Measurements from ENCODE around the gene SLC44A1.

SLC44A1 gene

GRCh38 chr9:105431424-105432246 lies 187.2 kb downstream of the SLC44A1 start:
- DNase-seq (ENCODE audit: low read depth in 2 of 2), result no peak

DNA sequence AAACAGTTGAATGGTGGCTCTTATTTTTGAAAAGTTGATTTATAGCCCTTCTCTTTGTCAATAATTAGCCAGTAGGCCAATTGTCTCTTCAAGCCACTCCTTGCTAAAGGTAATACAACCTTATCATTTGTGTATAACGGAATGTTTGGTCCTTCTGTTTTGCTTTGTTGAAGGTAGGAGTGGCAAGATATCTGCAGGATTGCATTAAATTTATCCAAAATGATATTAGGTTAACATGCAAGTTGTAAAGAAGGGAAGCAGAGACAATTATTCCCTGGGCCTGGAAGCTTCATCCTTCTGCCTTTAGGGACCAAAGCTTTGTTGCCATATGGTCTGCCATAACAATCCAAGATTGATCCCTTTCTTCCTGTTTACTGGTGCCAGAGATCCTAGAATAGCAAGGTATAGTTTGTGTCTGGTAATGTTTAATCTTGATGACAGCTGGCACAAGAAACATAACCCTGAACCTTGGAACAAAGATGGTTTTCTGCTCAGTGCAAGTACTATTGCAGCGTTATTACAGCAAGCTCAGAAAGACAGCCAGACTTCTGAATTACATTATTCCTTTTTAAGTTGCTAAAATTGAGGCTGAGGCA lies 187.9 kb downstream of the SLC44A1 start:
- DNase-seq (ENCODE audit: low read depth in 2 of 2), result no peak

DNA sequence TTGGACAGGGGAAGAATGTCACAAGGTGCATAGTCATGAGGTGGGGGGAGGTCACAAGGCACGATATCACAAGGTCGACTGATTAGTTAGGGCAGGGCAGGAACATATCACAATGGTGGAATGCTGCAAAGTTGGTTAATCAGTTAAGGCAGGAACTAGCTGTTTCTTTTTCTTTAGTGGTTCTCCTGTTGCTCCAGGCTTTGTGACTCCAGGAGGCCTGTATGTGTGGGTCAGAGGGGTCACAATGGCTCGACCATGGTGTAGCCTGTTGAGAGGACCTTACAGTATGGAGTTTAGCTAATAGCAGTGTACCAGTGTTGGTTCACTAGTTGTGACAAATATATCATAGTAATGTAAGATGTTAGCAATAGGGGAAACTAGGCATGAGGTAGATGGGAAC lies 191.0 kb downstream of the SLC44A1 start:
- DNase-seq (ENCODE audit: low read depth in 2 of 2), result no peak

DNA sequence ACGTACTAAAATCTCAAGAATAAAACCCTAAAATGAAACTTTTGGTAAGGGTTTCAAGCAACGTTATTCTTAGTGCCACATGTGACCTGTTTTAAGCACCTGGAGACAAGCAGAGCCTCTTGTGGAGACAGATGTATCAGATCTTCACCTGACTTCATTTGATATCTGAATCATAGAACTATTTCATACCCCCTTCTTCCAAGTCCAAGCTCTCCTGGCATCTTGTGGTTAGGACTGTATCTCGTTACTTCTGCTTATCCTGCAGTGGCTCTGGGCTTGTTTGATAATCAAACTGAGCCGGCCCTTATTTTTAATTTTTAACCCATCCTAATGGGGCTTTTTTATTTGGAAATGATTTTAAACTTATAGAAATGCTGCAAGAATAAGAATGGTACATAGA lies 192.3 kb downstream of the SLC44A1 start:
- DNase-seq (ENCODE audit: low read depth in 2 of 2), result no peak

DNA sequence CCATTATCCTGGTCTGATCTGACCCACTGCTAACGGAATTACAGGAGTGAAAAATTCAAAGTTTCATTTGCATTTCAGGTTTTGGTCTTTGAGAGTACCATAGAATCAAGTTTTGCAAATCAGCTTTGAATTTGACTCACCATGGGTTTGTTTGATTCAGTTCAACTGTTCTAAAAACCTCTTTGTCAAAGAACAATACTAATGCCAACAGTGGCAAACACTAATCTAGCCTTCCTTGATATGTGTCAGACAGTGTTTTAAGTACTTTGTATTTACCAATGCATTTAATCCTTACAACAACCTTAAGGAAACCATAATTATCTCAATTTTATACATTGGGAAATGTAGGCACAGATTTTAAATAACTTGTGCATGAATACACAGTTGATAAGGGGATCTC lies 193.3 kb downstream of the SLC44A1 start:
- no peak for DNase-seq (ENCODE audit: low read depth in 2 of 2)

- DNase-seq (ENCODE audit: low read depth in 2 of 2), result no peak
Measured at GRCh38 chr9:105438141-105438806, 193.8 kb downstream of the SLC44A1 start.

GRCh38 chr9:105439428-105439827 lies 195.0 kb downstream of the SLC44A1 start:
- no peak for DNase-seq (ENCODE audit: low read depth in 2 of 2)

DNA sequence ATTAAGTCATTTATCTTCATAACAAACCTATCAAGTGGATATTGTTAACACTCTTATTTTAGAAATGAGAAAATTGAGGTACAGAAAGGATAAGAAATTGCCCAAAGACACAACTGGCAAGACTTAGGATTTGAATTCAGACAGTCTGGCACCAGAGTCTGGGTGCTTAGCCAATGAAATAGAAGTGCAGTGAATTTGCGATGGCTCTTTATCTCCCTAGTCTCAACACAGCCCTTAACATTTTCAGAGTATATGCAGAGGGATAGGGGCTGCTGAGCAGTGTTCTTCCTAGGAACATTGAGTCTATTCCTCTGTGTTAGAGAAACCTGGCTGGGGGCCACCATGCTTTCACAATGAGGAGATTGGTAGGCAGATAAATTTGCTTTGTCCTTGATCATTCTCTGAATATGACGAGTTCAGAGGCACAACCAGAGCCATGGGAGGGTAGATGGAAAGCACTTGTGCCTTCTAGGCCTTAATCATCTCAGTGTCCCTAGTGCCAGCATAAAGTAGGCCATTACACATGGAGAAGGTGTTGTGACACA lies 197.2 kb downstream of the SLC44A1 start:
- no peak for DNase-seq (ENCODE audit: low read depth in 2 of 2)

DNA sequence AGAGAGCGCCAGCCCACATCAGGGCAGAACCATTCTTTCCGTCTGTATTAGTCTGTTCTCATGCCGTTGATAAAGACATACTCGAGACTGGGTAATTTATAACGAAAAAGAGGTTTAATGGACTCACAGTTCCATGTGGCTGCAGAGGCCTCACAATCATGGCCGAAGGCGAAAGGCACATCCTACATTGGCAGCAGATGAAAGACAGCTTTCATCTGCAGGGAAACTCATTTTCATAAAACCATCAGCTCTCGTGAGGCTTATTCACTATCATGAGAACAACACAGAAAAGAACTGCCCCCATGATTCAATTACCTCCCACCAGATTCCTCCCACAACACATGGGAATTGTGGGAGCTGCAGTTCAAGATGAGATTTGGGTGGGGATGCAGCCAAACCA lies 198.7 kb downstream of the SLC44A1 start:
- DNase-seq (ENCODE audit: low read depth in 2 of 2), result no peak

- DNase-seq (ENCODE audit: low read depth in 2 of 2), result no peak
Measured at GRCh38 chr9:105444130-105444529, 199.7 kb downstream of the SLC44A1 start.

DNA sequence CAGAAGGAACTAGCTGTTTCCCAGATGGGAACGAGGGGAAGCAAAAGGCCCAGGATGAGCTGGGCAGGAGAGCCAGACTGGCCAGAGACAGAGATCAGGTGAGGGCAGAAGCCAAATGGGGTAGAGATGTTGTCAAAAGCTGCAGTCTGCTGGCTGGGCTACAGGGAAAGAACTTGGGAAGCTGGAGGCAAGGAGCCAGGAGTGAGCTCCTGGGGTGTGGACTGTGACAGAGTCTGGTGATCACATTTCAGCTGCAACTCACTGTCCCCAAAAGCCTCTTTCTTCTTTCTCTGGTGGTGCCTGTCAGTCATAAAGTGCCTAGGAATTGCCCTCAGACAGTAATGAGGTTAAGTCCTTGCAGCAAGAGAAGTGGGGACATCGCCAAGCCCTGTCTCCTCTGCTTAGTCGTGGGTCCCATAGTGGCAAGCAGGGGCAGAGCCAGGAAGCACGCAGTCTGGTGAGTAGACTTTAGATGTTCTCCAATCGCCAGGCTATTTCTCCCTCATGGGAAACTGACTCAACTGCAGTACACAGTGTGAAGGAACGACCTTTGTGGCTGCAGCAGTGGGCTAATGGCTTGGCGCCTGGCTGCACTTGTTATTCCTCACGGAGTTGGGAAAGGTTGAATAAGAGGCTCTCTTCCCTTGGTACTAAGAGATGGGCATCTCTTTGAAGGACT lies 200.9 kb downstream of the SLC44A1 start:
- DNase-seq (ENCODE audit: low read depth in 2 of 2), result no peak

- DNase-seq (ENCODE audit: low read depth in 2 of 2), result no peak
Measured at GRCh38 chr9:105447386-105447813, 202.9 kb downstream of the SLC44A1 start.

- DNase-seq (ENCODE audit: low read depth in 2 of 2), result peak; percentile 68 to 80
Measured at GRCh38 chr9:105447814-105448812, 203.7 kb downstream of the SLC44A1 start, which contains the start of gene FSD1L. FSD1L (plus strand) TSS chr9:105448034; CDS start chr9:105448221, 187 bp downstream.

GRCh38 chr9:105449081-105449480 lies 204.6 kb downstream of the SLC44A1 start:
- no peak for DNase-seq (ENCODE audit: low read depth in 2 of 2)

DNA sequence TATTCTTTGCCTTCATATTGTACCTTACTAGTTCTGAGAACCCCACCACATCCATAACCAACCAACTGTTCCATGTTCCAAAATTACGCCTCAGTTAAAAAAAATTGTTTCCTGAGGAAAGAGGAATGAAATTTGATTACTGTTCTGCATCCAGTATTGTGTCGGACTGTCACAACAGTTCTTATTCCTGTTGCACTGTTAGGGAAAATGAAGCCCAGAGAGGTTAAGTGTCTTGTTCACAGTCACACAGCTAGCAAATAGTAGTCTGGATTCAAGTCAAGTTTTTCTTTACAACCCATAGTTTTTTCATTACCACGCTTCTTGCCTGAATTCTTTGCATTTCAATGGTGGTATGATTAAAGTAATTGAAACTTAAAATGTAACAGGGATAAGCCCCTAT lies 207.7 kb downstream of the SLC44A1 start:
- no peak for DNase-seq (ENCODE audit: low read depth in 2 of 2)

- DNase-seq (ENCODE audit: low read depth in 2 of 2), result no peak
Measured at GRCh38 chr9:105455836-105456475, 211.5 kb downstream of the SLC44A1 start.

DNA sequence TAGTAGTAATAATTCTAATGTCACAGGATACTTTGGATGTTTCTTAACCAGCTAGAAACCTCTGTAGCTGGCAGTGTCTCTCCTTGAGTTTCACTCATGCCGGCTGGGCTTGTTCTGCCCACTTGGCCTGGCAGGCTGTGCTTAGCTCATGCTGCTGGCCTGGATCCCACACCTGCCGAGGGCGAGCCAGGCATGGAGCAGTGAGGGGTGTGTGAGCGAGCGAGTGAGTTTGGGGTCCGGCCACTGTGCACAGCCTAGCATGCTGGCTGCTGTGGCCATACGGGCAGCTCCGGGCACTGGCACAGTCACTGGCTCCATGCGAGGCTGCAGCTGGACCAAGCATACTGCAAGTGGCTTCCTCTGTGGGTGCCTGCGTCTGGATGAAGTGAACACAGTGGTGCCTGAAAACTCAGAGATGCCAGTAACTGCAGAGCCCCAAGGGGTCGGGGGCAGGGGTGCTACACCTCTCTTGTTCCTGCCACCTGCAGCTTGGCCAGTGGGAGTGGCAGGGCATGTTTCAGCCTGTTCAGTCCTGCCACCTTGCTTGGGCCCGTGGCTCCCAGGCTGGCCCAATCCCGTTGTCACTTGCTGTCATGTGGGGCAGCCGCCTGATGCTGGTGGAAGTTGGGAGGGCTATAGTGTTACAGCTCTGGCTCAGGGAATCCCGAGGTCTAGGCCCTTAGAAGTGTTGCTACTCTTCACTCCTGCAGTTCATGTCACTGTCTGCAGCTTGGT lies 213.3 kb downstream of the SLC44A1 start:
- no peak for DNase-seq (ENCODE audit: low read depth in 2 of 2)

DNA sequence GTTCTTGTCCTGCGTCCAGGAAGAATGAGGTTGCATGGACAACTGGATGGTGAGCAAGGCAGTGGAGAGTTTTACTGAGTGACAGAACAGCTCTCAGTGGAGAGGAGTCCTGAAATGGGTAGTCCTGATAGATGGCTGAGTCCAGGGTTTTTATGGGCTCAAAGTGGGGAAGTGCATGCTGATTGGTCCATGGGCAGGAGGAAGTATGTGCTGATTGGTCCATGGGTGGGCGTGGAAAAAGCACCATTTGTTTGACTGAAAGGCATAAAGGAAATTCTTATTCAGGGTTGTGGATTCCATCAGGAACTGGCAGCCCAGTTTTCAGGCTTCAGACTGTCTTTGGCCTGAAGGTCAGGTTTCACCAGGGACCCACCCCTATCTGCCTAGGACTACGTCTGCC lies 214.0 kb downstream of the SLC44A1 start:
- no peak for DNase-seq (ENCODE audit: low read depth in 2 of 2)

DNA sequence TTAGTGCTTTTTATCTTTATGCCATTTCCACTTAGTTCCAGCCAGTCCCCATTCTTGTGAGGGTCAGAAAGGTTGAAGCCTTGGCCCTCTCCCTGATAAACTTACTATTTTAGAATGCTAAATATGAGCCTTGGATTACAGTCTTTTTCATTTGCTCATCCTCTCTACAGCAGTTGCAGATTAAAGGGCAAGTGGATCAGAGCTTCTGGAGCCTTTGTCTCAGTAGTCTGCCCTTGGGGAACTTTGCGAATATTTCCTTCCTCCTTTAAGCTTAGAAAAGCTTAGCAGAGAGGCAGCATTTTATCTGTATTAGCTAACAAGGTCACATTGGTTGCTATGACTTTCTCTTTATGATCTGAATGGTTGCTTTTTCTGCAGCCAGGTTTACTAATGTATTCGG lies 214.9 kb downstream of the SLC44A1 start:
- DNase-seq (ENCODE audit: low read depth in 2 of 2), result no peak
